Panc1 (cell line): ENCODE results near the gene MTUS2. TPM values are rescaled to one million over a fixed set of nuclear protein-coding genes. Genes with fewer than 3 reads are reported as not detected.
A peak's percentile ranks its signal among the peaks of the same experiment; 100 is the strongest.

Source experiments
- ATAC-seq: fragments of 200-7000 bp; cut with Tn5 transposase; 2 replicates; pipeline ENCODE4 v1.9.1; 2020; ENCODE audit warnings: mild to moderate bottlenecking, moderate library complexity
- BruUV-seq: library from RNA; stranded (reverse); fragments of 400-500 nt; replicated peaks from 2 replicates; lab custom pipeline; 2021; lab: Mats Ljungman, UMichigan
- CTCF ChIA-PET: fragments of 300-600 bp; sonication (Branson Sonifier 250); formaldehyde crosslinking; loops from one replicate; lab custom pipeline; 2022; ENCODE audit warnings: antibody characterized with exemption; lab: Charles Lee
- POLR2A ChIA-PET: fragments of 300-600 bp; sonication (Branson Sonifier 250); formaldehyde crosslinking; loops from one replicate; lab custom pipeline; 2022; ENCODE audit warnings: antibody characterized with exemption; lab: Charles Lee
- DNase-seq: peaks from one replicate; pipeline ENCODE4 v3.0.0-alpha.2; 2010; ENCODE audit warnings: low read depth, low spot score
- H3K27ac ChIP-seq: 2 replicates; pipeline ENCODE4 v1.5.1; 2011; ENCODE audit warnings: mild to moderate bottlenecking, low read length, inconsistent platforms
- H3K27me3 ChIP-seq: fragments of 200-500 bp; sonication (Bioruptor generic); 2 replicates; pipeline ENCODE4 v1.6.0; 2014; ENCODE audit warnings: low read length, inconsistent platforms; ENCODE audit not compliant: control insufficient read depth, insufficient read depth
- H3K36me3 ChIP-seq: fragments of 200-500 bp; sonication (Bioruptor generic); 2 replicates; pipeline ENCODE4 v1.5.1; 2014; ENCODE audit warnings: inconsistent platforms, mild to moderate bottlenecking, low read length, moderate library complexity; ENCODE audit not compliant: control insufficient read depth, insufficient read depth
- H3K4me1 ChIP-seq: 2 replicates; pipeline ENCODE4 v1.5.1; 2011; ENCODE audit warnings: inconsistent platforms, mild to moderate bottlenecking, low read length, moderate library complexity; ENCODE audit not compliant: control insufficient read depth, insufficient read depth
- H3K4me3 ChIP-seq, 2 experiments: 2 replicates each; pipeline ENCODE4 v1.5.1; 2011 to 2012; ENCODE audit warnings: low read depth in 2 of 2, low read length in 2 of 2, mild to moderate bottlenecking in 2 of 2, inconsistent platforms in 1 of 2, moderate library complexity in 1 of 2
- H3K9me3 ChIP-seq: fragments of 200-500 bp; sonication (Bioruptor generic); 2 replicates; pipeline ENCODE4 v1.5.1; 2014; ENCODE audit warnings: low read depth, mild to moderate bottlenecking, inconsistent platforms, low read length, moderate library complexity; ENCODE audit not compliant: control insufficient read depth, insufficient read depth
- CTCF ChIP-seq: fragments of 450-650 bp; IDR thresholded peaks from 2 replicates; pipeline ENCODE4 v1.5.1; 2017; ENCODE audit warnings: mild to moderate bottlenecking
- POLR2AphosphoS5 ChIP-seq: IDR thresholded peaks from 2 replicates; pipeline ENCODE4 v1.6.1; 2012; ENCODE audit warnings: mild to moderate bottlenecking, low read depth, low read length, moderate library complexity
- REST ChIP-seq, 2 experiments: IDR thresholded peaks; 2 replicates each; pipeline ENCODE4 v1.6.1; 2011 to 2012; ENCODE audit warnings: low read depth in 2 of 2, control low read depth in 1 of 2, low read length in 1 of 2, mild to moderate bottlenecking in 1 of 2, moderate library complexity in 1 of 2; ENCODE audit not compliant: insufficient read depth in 1 of 2
- SIN3A ChIP-seq: IDR thresholded peaks from 2 replicates; pipeline ENCODE4 v1.6.1; 2012; ENCODE audit warnings: low read depth, mild to moderate bottlenecking, low read length, moderate library complexity, borderline replicate concordance; ENCODE audit not compliant: insufficient read depth
- TCF7L2 ChIP-seq: IDR thresholded peaks from 2 replicates; pipeline ENCODE4 v1.6.1; 2011; ENCODE audit warnings: mild to moderate bottlenecking, low read depth, low read length, inconsistent platforms
- in situ Hi-C: cut with HindIII; loops from 2 replicates; pipeline ENCODE4 v1.10.0; 2016; ENCODE audit warnings: low sequenced_read_pairs, low pct_unique_long_range_greater_than_20kb
- intact Hi-C: fragments of 100-400 bp; cut with micrococcal nuclease; formaldehyde crosslinking; loops from one replicate; pipeline ENCODE4 v1.10.0; 2022; ENCODE audit not compliant: unreplicated experiment
- total RNA-seq: library from RNA; stranded (reverse); gene quantifications from one replicate; pipeline ENCODE4 v1.2.1, GENCODE V29; 2021; ENCODE audit not compliant: unreplicated experiment

MTUS2 gene
- total RNA-seq, 1 experiment from 2014 or later: 0.05 TPM

- intact Hi-C loops: loop anchor here (2.0 kb wide), 1 partner anchor 202 kb away; no protein-coding TSS in a partner anchor
- no peaks in the 10 kb centered on the region for H3K36me3 ChIP-seq
- no peaks in the 10 kb centered on the region for H3K9me3 ChIP-seq
- in situ Hi-C loops: no loop called here
- ATAC-seq (peak; percentile 89), DNase-seq (peak; percentile 56)
- BruUV-seq: no TSS peak
- TF ChIP-seq TCF7L2: no peak
- peak; percentile 91 for TF ChIP-seq CTCF
- no peak for TF ChIP-seq REST (IDR thresholded peaks at IDR 0.05; ENCODE audit: insufficient read depth in 1 of 2, low read depth in 2 of 2, low read length in 1 of 2)
- H3K4me1 ChIP-seq: no peaks in the 10 kb centered on the region
- ChIA-PET CTCF (interaction anchor here (1.0 kb wide), 2 partner anchors 200 to 605 kb away, joined by 4 read pairs; no protein-coding TSS in a partner anchor), POLR2A (no interaction called here)
- no peak overlapping the region for H3K27ac ChIP-seq
- no peak overlapping the region for H3K4me3 ChIP-seq
- H3K27me3 ChIP-seq: no peaks in the 10 kb centered on the region
Measured at GRCh38 chr13:29508130-29508875, 688.2 kb downstream of the MTUS2 start.

- no TSS peak for BruUV-seq
- POLR2A ChIA-PET: no interaction called here
- in situ Hi-C loops: no loop called here
Measured at GRCh38 chr13:29508876-29509252, 688.7 kb downstream of the MTUS2 start.

GRCh38 chr13:29509999-29510589 is 690.0 kb downstream of the MTUS2 start:
- ChIA-PET POLR2A (no interaction called here), CTCF (no interaction called here)
- Histone ChIP-seq H3K27ac (no peak overlapping the region), H3K36me3 (no peaks in the 10 kb centered on the region), H3K9me3 (no peaks in the 10 kb centered on the region), H3K27me3 (no peaks in the 10 kb centered on the region), H3K4me1 (no peaks in the 10 kb centered on the region), H3K4me3 (no peak overlapping the region)
- BruUV-seq: TSS peak; percentile 54
- no peak for DNase-seq
- no peak for ATAC-seq
- TF ChIP-seq POLR2AphosphoS5: no peak
- TF ChIP-seq REST (IDR thresholded peaks at IDR 0.05; ENCODE audit: insufficient read depth in 1 of 2, low read depth in 2 of 2, low read length in 1 of 2): no peak
- in situ Hi-C loops (no loop called here), intact Hi-C loops (loop anchor here (2.0 kb wide), 1 partner anchor 201 kb away; no protein-coding TSS in a partner anchor)

More at GRCh38 chr13:29508876-29509252, 688.7 kb downstream of the MTUS2 start:
- CTCF ChIA-PET: no interaction called here
- Histone ChIP-seq H3K27me3 (no peaks in the 10 kb centered on the region), H3K9me3 (no peaks in the 10 kb centered on the region), H3K27ac (no peak overlapping the region), H3K4me1 (no peaks in the 10 kb centered on the region), H3K36me3 (no peaks in the 10 kb centered on the region), H3K4me3 (no peak overlapping the region)
- TF ChIP-seq SIN3A: no peak
- ATAC-seq (no peak), DNase-seq (no peak)
- intact Hi-C loops: loop anchor here (2.0 kb wide), 1 partner anchor 202 kb away; no protein-coding TSS in a partner anchor
